HG03469 (cell line): Measurements from ENCODE around the gene RASGRF2.

Experiments used
- ATAC-seq: cut with Tn5 transposase; IDR thresholded peaks from one replicate; pipeline ENCODE4 v1.9.1; 2021; ENCODE audit warnings: mild to moderate bottlenecking, moderate library complexity, moderate number of reproducible peaks; ENCODE audit not compliant: unreplicated experiment

RASGRF2 gene

GRCh38 chr5:81191726-81192372, 231.7 kb downstream of the RASGRF2 start:
- ATAC-seq, result no peak

- ATAC-seq, result no peak
Measured at GRCh38 chr5:81192373-81192750, 232.2 kb downstream of the RASGRF2 start.

GRCh38 chr5:81194633-81195334, 234.6 kb downstream of the RASGRF2 start:
- ATAC-seq, result peak; percentile 74

GRCh38 chr5:81195335-81195929, 235.3 kb downstream of the RASGRF2 start:
- no peak for ATAC-seq

- ATAC-seq, result no peak
Measured at GRCh38 chr5:81202655-81203054, 242.5 kb downstream of the RASGRF2 start.

GRCh38 chr5:81203729-81204128, 243.6 kb downstream of the RASGRF2 start:
- ATAC-seq, result no peak

GRCh38 chr5:81204205-81204604, 244.0 kb downstream of the RASGRF2 start:
- ATAC-seq, result no peak

GRCh38 chr5:81205058-81205457, 244.9 kb downstream of the RASGRF2 start:
- ATAC-seq, result no peak

GRCh38 chr5:81207009-81207408, 246.8 kb downstream of the RASGRF2 start:
- ATAC-seq, result no peak

- no peak for ATAC-seq
Measured at GRCh38 chr5:81208904-81209303, 248.7 kb downstream of the RASGRF2 start.

- ATAC-seq, result no peak
Measured at GRCh38 chr5:81209386-81209785, 249.2 kb downstream of the RASGRF2 start.

- no peak for ATAC-seq
Measured at GRCh38 chr5:81209869-81210493, 249.8 kb downstream of the RASGRF2 start.

- ATAC-seq, result peak; percentile 37
Measured at GRCh38 chr5:81212211-81212751, 252.1 kb downstream of the RASGRF2 start.

GRCh38 chr5:81213070-81213469, 252.9 kb downstream of the RASGRF2 start:
- no peak for ATAC-seq

- no peak for ATAC-seq
Measured at GRCh38 chr5:81214848-81215247, 254.7 kb downstream of the RASGRF2 start.

- no peak for ATAC-seq
Measured at GRCh38 chr5:81216152-81216551, 256.0 kb downstream of the RASGRF2 start.

- no peak for ATAC-seq
Measured at GRCh38 chr5:81219389-81219788, 259.2 kb downstream of the RASGRF2 start.

GRCh38 chr5:81222285-81222684, 262.1 kb downstream of the RASGRF2 start:
- ATAC-seq, result no peak

GRCh38 chr5:81225463-81225862, 265.3 kb downstream of the RASGRF2 start:
- ATAC-seq, result no peak

- ATAC-seq, result no peak
Measured at GRCh38 chr5:81226286-81226685, 266.1 kb downstream of the RASGRF2 start.

- ATAC-seq, result no peak
Measured at GRCh38 chr5:81226949-81227348, 266.8 kb downstream of the RASGRF2 start.
